ENCODE results near the gene IDUA. TPM values are rescaled to one million over a fixed set of nuclear protein-coding genes. Genes with fewer than 3 reads are reported as not detected.

Gene IDUA
- total and polyA plus RNA-seq, 8 donors: 8.8 to 278 (median 21.7) TPM

GRCh38 chr4:971666-972500 is 15.0 kb upstream of the IDUA start:
- no peaks in the 10 kb centered on the region for H3K9me3 ChIP-seq
- peak overlapping the region; percentile 75 to 98 (median 78) for H3K4me3 ChIP-seq
- peaks cover 0 to 6% (median 5%) of the 10 kb centered on the region in 4 donors for H3K36me3 ChIP-seq
- peaks cover 0 to 16% (median 0%) of the 10 kb centered on the region in 3 donors for H3K27me3 ChIP-seq
- peak overlapping the region in 1 of 5 donors; percentile 58 for H3K27ac ChIP-seq
- DNase-seq: peak in 1 of 2 donors; percentile 74
- intact Hi-C loops (cut with DNase I; ENCODE audit: low total_unique reads): loop anchor here (5.0 kb wide), 1 partner anchor 35 kb away; no protein-coding TSS in a partner anchor
- 32 to 52% (median 41%) methylated on average over 9 to 24 of the region's 24 CpGs for WGBS, 5 donors
- no peak for TF ChIP-seq POLR2A (IDR thresholded peaks at IDR 0.05)
- TF ChIP-seq CTCF (IDR thresholded peaks at IDR 0.05): no peak
- TF ChIP-seq EP300 (IDR thresholded peaks at IDR 0.05): no peak
- TF ChIP-seq POLR2AphosphoS5 (IDR thresholded peaks at IDR 0.05): no peak
- H3K4me1 ChIP-seq: peaks cover 39 to 59% (median 53%) of the 10 kb centered on the region in 4 donors

DNA sequence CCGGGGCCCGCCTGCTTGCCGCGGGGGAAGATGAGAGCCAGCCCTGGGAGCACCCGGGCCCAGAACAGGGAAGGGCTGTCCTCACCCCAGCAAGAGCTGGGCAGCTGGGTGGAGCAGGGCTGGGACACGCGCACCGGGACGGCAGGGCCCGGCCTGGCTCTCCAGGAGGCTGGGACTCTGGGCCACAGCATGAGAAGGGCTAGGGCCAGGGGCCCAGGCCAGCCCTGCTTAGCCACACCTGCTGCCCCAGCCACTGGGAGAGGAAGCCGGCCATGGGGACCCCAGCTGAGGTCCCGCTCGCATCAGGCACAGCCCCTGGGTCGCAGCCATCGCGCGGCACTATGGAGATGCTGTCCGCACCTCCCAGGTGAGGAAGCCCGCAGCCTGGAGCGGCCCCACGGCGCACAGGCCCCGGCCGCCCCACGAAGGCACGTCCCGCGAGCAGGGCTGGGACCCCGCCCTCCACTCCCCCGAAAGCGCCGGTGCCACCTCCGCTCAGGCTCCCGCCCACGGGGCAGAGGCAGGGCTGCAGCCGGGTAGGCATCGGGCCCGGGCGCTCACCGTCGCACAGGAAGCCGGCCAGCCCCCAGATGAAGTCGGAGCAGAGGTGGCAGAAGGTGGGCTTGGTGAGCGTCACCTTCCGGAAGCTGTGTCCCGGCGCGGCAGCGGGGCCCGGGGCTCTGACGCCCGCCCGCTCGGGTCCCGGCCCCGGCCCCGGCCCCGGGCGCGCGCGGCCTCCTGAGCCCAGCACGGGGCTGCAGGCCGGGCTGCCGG is 14.0 kb upstream of the IDUA start:
- 0 to 2% (median 1%) methylated on average over 10 to 65 of the region's 65 CpGs for WGBS, 5 donors
- intact Hi-C loops (cut with DNase I; ENCODE audit: low total_unique reads): loop anchor here (5.0 kb wide), 1 partner anchor 36 kb away; no protein-coding TSS in a partner anchor
- no peaks in the 10 kb centered on the region for H3K36me3 ChIP-seq
- peaks cover 0 to 13% (median 0%) of the 10 kb centered on the region in 3 donors for H3K27me3 ChIP-seq
- peak; percentile 39 to 64 for DNase-seq
- peak overlapping the region; percentile 75 to 98 (median 78) for H3K4me3 ChIP-seq
- TF ChIP-seq POLR2AphosphoS5 (IDR thresholded peaks at IDR 0.05): no peak
- no peak for TF ChIP-seq EP300 (IDR thresholded peaks at IDR 0.05)
- TF ChIP-seq POLR2A (IDR thresholded peaks at IDR 0.05): no peak
- no peak for TF ChIP-seq CTCF (IDR thresholded peaks at IDR 0.05)
- no peaks in the 10 kb centered on the region for H3K9me3 ChIP-seq
- peaks cover 35 to 55% (median 47%) of the 10 kb centered on the region in 4 donors for H3K4me1 ChIP-seq
- peak overlapping the region in 3 of 5 donors; percentile 43 to 76 (median 58) for H3K27ac ChIP-seq

DNA sequence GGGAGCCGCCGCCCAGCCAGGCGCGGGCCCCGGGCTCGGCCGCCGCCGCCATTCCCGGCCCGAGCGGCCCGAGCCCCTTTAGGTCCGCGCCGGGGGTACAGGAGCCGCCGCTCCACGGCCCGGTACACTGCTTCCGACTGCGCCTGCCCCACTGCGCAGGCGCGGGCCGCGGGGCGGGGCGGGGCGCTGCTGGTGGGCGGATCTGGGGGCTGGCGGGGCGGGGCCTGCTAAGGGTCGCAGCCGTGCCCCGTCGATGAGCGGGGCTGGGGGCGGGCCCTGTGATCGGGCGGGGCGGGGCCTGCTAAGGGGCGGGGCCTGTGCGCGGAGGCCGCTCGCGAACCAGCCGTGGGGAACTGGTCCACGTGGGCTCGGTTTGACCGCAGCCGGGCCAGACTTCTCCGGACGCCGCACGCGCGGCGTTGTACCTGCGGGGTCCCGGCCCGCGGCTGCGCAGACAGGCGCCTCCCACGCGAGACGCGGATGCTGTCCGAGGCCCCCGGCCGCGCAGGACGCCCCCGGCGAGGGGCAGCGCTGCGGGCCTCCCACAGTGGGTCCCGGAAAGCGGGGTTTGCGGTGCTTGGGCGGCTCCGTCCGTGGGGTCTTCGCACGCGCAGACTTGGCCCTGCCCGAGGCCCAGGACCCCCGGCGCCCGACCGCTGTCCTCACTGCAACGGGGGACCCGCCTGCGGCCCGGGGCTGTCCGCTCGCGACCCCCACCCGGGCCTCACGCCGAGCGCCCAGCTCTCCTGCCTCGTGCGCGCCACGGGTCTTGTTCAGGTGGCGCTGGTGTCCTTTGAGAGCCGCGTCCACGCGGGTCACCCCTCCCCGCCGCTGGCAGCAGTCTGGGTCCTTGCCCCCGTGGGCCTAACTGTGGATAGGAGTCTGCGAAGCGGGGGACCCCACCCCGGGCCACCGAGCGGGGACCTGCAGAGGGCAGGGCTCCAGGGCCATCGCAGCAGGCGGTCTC is 13.1 kb upstream of the IDUA start, which contains the start of gene DGKQ:
Gene DGKQ, minus strand, starts transcription at position 139 of the 967 bp plus-strand sequence. Its CDS starts 87 bp downstream, at position 52.
- intact Hi-C loops (cut with DNase I; ENCODE audit: low total_unique reads): loop anchor here (5.0 kb wide), 1 partner anchor 36 kb away; no protein-coding TSS in a partner anchor
- Histone ChIP-seq H3K27ac (peak within 1 kb of the TSS in 3 of 5 donors; percentile 43 to 76 (median 58)), H3K4me1 (peaks cover 27 to 46% (median 38%) of the 10 kb centered on the region in 4 donors), H3K9me3 (no peaks in the 10 kb centered on the region), H3K4me3 (peak within 1 kb of the TSS; percentile 75 to 98 (median 78)), H3K36me3 (no peaks in the 10 kb centered on the region), H3K27me3 (peaks cover 0 to 4% (median 0%) of the 10 kb centered on the region in 3 donors)
- peak; percentile 90 to 94 for DNase-seq
- WGBS, 5 donors: 25 to 65% (median 33%) methylated on average over 24 to 120 of the region's 123 CpGs
- TF ChIP-seq POLR2A (IDR thresholded peaks at IDR 0.05) (no peak), CTCF (IDR thresholded peaks at IDR 0.05) (no peak), EP300 (IDR thresholded peaks at IDR 0.05) (no peak), POLR2AphosphoS5 (IDR thresholded peaks at IDR 0.05) (no peak)
